Subcutaneous abdominal adipose tissue (tissue), 5 donors: ENCODE results near the gene CPED1.
"Not testable (repeated sequence)": the region's sequence is repeated elsewhere in the genome, so short reads cannot be mapped to it uniquely, and the experiment has no call there.

Source experiments
- H3K27ac ChIP-seq: one replicate; pipeline ENCODE4 v1.7.0; 2013; ENCODE audit warnings: low read depth, mild to moderate bottlenecking, inconsistent platforms, low read length, moderate library complexity
- H3K27me3 ChIP-seq, 5 donors: one replicate each; pipeline ENCODE4 v1.7.0; 2013; ENCODE audit warnings: low read length in 5 of 5, inconsistent platforms in 1 of 5; ENCODE audit not compliant: control insufficient read depth in 5 of 5, insufficient read depth in 4 of 5
- H3K36me3 ChIP-seq, 5 donors: one replicate each; pipeline ENCODE4 v1.7.0; 2013; ENCODE audit warnings: low read length in 5 of 5; ENCODE audit not compliant: control insufficient read depth in 5 of 5, insufficient read depth in 5 of 5
- H3K4me1 ChIP-seq, 5 donors: one replicate each; pipeline ENCODE4 v1.7.0; 2013; ENCODE audit warnings: low read length in 5 of 5, mild to moderate bottlenecking in 3 of 5, moderate library complexity in 1 of 5; ENCODE audit not compliant: control insufficient read depth in 5 of 5, insufficient read depth in 5 of 5
- H3K4me3 ChIP-seq, 5 donors: one replicate each; pipeline ENCODE4 v1.7.0; 2013; ENCODE audit warnings: low read length in 5 of 5, low read depth in 1 of 5
- H3K9ac ChIP-seq, 5 donors: one replicate each; pipeline ENCODE4 v1.7.0; 2013; ENCODE audit warnings: low read length in 5 of 5, mild to moderate bottlenecking in 4 of 5, moderate library complexity in 3 of 5
- H3K9me3 ChIP-seq, 5 donors: one replicate each; pipeline ENCODE4 v1.7.0; 2013; ENCODE audit warnings: low read length in 5 of 5; ENCODE audit not compliant: control insufficient read depth in 5 of 5
- donor health status: healthy.
- donor health status: healthy.
- donor health status: healthy.
- donor health status: healthy.
- donor health status: healthy.

The CPED1 gene

DNA sequence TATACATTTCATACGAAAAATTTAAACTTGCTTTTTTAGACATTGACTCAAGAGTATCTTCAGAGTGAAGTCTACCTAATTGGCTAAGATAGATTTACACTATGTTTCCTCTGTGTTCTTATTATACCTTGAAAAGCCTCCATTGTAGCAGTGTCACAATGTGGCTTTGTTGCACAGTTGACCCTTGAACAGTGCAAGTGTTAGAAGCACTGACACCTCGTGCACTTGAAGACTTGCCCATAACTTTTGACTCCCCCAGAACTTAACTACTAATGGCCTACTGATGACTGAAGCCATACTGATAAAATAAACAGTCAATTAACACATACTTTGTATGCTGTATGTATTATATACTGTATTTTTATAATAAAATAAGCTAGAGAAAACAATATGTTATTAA lies 84.3 kb downstream of the CPED1 start:
- no peaks in the 10 kb centered on the region for H3K27me3 ChIP-seq
- no peak overlapping the region for H3K9ac ChIP-seq
- H3K9me3 ChIP-seq: no peaks in the 10 kb centered on the region
- no peak overlapping the region for H3K27ac ChIP-seq
- no peaks in the 10 kb centered on the region for H3K36me3 ChIP-seq
- H3K4me3 ChIP-seq: no peak overlapping the region
- peaks cover 0 to 48% (median 20%) of the 10 kb centered on the region in 5 donors for H3K4me1 ChIP-seq

- Histone ChIP-seq H3K9ac (no peak overlapping the region), H3K4me1 (peaks cover 0 to 48% (median 20%) of the 10 kb centered on the region in 5 donors), H3K27me3 (no peaks in the 10 kb centered on the region), H3K4me3 (no peak overlapping the region), H3K36me3 (peaks cover 0 to 1% (median 0%) of the 10 kb centered on the region in 5 donors), H3K9me3 (no peaks in the 10 kb centered on the region), H3K27ac (peak overlapping the region; percentile 42)
Observed at GRCh38 chr7:121073463-121074099, 85.1 kb downstream of the CPED1 start.

DNA sequence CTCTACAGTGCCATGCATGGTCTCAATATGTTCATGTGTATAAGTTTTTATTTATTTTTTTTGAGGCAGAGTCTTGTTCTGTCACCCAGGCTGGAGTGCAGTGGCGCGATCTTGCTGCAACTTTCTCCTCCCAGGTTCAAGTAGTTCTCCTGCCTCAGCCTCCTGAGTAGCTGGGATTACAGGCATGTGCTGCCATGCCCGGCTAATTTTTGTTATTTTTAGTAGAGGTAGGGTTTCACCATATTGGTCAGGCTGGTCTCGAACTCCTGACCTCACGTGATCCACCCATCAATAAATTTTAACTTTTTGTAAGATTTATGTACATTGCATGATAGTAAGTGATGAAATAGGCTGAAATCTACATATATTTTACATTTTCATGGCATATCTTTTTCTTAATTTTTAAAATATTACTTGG lies 86.9 kb downstream of the CPED1 start:
- not testable (repeated sequence) for H3K4me3 ChIP-seq, H3K9ac ChIP-seq, H3K27me3 ChIP-seq, H3K9me3 ChIP-seq, H3K36me3 ChIP-seq, H3K27ac ChIP-seq
- H3K4me1 ChIP-seq: peaks cover 0 to 46% (median 18%) of the 10 kb centered on the region in 5 donors

DNA sequence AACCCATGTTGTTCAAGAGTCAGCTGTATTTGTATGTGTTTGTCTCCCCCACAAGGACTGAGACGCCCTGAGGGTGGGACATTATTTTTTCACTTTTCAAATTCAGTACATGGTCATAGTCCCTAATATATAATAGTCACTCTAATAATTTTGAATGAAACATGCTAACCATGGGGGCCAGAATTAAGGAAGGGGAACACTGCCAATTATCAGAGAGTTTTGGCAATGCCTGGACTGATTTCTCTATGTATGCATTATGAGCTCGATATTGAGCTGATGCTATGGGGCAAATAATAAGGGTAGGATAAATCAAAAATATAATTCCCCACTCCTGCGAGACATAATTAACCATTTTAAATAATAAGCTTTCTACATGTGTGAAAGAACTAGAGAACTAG lies 87.4 kb downstream of the CPED1 start:
- Histone ChIP-seq H3K9ac (no peak overlapping the region), H3K9me3 (no peaks in the 10 kb centered on the region), H3K4me1 (peaks cover 0 to 51% (median 19%) of the 10 kb centered on the region in 5 donors), H3K4me3 (no peak overlapping the region), H3K36me3 (peaks cover 0 to 5% (median 0%) of the 10 kb centered on the region in 5 donors), H3K27ac (peak overlapping the region; percentile 63), H3K27me3 (no peaks in the 10 kb centered on the region)

GRCh38 chr7:121076350-121077164 lies 88.0 kb downstream of the CPED1 start:
- Histone ChIP-seq H3K36me3 (peaks cover 0 to 5% (median 0%) of the 10 kb centered on the region in 5 donors), H3K4me3 (peak overlapping the region in 1 of 5 donors; percentile 3), H3K9me3 (no peaks in the 10 kb centered on the region), H3K9ac (peak overlapping the region in 1 of 5 donors; percentile 25), H3K27ac (peak overlapping the region; percentile 63), H3K27me3 (no peaks in the 10 kb centered on the region), H3K4me1 (peaks cover 0 to 56% (median 22%) of the 10 kb centered on the region in 5 donors)

DNA sequence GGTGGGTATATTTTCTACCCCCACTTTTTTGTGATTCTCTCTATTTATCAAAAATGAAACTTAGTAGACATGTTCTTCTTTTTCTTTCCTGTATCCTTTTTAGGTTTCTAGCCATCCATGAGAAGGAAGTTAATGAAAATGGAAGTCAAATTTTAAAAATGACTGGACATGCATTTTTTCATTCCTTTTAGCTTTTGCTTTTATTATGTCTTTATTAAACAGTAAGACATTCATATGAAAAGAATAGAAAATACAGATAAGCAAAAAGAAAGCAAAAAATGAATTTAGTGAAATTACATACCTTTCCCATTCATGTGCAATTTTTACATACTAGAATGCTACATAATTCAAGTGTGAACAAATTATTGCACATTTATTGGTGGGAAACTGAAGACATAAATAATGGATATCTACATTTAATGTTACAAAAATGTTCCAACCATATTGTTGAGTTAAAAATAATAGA lies 88.7 kb downstream of the CPED1 start:
- Histone ChIP-seq H3K27me3 (no peaks in the 10 kb centered on the region), H3K27ac (peak overlapping the region; percentile 63), H3K36me3 (peaks cover 0 to 5% (median 0%) of the 10 kb centered on the region in 5 donors), H3K4me1 (peaks cover 0 to 60% (median 22%) of the 10 kb centered on the region in 5 donors), H3K9me3 (no peaks in the 10 kb centered on the region), H3K4me3 (peak overlapping the region in 1 of 5 donors; percentile 3), H3K9ac (no peak overlapping the region)

GRCh38 chr7:121078701-121079227 lies 90.3 kb downstream of the CPED1 start:
- Histone ChIP-seq H3K27ac (no peak overlapping the region), H3K9me3 (no peaks in the 10 kb centered on the region), H3K4me3 (no peak overlapping the region), H3K36me3 (peaks cover 0 to 5% (median 0%) of the 10 kb centered on the region in 5 donors), H3K4me1 (peaks cover 0 to 51% (median 22%) of the 10 kb centered on the region in 5 donors), H3K27me3 (no peaks in the 10 kb centered on the region), H3K9ac (no peak overlapping the region)

GRCh38 chr7:121079425-121080169 lies 91.1 kb downstream of the CPED1 start:
- no peak overlapping the region for H3K4me3 ChIP-seq
- H3K27ac ChIP-seq: peak overlapping the region; percentile 52
- no peaks in the 10 kb centered on the region for H3K9me3 ChIP-seq
- H3K4me1 ChIP-seq: peaks cover 0 to 48% (median 22%) of the 10 kb centered on the region in 5 donors
- H3K36me3 ChIP-seq: peaks cover 0 to 5% (median 0%) of the 10 kb centered on the region in 5 donors
- no peaks in the 10 kb centered on the region for H3K27me3 ChIP-seq
- H3K9ac ChIP-seq: no peak overlapping the region

- H3K36me3 ChIP-seq: peaks cover 0 to 5% (median 0%) of the 10 kb centered on the region in 5 donors
- no peaks in the 10 kb centered on the region for H3K27me3 ChIP-seq
- no peak overlapping the region for H3K4me3 ChIP-seq
- no peak overlapping the region for H3K9ac ChIP-seq
- H3K27ac ChIP-seq: no peak overlapping the region
- H3K9me3 ChIP-seq: no peaks in the 10 kb centered on the region
- peaks cover 3 to 52% (median 30%) of the 10 kb centered on the region in 5 donors for H3K4me1 ChIP-seq
Observed at GRCh38 chr7:121080257-121080912, 91.9 kb downstream of the CPED1 start.
